GM21367 (cell line): ENCODE measurements around the gene RPS3.
"Not testable (repeated sequence)": the region's sequence is repeated elsewhere in the genome, so short reads cannot be mapped to it uniquely, and the experiment has no call there.

ENCODE experiments used
- ATAC-seq: cut with Tn5 transposase; IDR thresholded peaks from one replicate; pipeline ENCODE4 v1.9.1; 2021; ENCODE audit not compliant: unreplicated experiment

Gene RPS3

GRCh38 chr11:75413146-75413545, 13.8 kb downstream of the RPS3 start:
- ATAC-seq: not testable (repeated sequence)

DNA sequence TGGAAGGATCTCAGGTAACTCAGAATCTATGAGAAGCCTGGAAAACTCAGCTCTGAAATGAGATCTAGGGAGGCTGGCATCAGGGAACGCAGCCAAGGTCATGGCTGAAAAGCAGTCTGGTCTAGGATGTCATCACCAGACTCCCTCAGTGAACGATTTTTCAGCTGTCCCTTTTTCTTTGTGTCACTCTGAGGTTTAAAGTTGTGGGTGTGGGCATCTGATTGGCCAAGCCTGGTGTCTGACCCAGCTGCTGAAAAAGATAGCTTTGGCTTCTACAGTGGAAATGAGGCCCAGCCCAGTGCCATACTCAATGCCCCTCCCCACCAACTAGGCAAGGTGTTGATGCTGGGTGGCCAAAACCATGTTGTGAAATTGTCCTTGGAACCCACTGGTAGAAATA, 14.5 kb downstream of the RPS3 start:
- no peak for ATAC-seq

- ATAC-seq: no peak
Measured at GRCh38 chr11:75420224-75421034, 21.1 kb downstream of the RPS3 start.

DNA sequence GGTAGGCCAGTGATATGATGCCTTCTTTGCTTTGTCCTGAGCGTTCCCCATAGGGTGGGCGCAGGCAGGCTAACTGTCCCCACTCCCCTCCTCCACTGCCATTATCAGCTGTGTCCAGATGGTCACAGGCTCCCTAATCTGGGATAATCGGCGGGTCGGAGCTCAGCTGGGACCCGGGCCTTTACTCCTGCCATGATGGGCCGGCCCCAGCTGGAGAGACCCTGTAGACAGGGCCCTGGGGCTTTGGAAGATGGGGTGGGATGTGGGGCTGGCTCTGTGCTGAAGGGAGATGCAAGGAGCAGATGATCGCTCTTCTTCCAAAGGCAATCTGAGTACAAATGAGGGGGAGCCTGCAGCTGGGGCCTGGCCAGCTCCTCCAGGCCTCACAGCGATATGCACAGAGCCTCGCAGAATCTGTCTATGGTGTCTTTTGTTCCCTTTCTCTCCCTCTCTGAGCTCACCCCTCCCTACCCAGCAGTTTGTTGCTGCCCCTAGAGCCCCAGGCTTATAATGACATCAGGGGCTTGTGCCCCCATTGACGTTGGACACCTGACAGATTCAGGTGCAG, 21.8 kb downstream of the RPS3 start:
- ATAC-seq: no peak

DNA sequence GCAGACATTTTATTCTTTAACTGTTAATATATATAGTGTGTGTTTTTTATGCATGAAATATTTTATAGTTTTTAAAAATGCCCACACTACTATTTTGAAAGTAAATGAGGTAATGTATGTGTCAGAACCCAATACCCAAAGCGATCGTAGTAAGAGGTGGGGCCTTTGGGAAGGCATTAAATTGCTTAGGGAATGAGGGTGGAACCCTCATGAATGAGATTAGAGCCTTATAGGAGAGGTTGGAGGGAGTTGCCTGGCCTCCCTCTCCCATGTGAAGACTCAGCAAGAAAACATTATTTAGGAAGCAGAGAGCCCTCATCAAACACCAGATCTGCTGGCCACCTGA, 22.6 kb downstream of the RPS3 start:
- ATAC-seq: no peak

DNA sequence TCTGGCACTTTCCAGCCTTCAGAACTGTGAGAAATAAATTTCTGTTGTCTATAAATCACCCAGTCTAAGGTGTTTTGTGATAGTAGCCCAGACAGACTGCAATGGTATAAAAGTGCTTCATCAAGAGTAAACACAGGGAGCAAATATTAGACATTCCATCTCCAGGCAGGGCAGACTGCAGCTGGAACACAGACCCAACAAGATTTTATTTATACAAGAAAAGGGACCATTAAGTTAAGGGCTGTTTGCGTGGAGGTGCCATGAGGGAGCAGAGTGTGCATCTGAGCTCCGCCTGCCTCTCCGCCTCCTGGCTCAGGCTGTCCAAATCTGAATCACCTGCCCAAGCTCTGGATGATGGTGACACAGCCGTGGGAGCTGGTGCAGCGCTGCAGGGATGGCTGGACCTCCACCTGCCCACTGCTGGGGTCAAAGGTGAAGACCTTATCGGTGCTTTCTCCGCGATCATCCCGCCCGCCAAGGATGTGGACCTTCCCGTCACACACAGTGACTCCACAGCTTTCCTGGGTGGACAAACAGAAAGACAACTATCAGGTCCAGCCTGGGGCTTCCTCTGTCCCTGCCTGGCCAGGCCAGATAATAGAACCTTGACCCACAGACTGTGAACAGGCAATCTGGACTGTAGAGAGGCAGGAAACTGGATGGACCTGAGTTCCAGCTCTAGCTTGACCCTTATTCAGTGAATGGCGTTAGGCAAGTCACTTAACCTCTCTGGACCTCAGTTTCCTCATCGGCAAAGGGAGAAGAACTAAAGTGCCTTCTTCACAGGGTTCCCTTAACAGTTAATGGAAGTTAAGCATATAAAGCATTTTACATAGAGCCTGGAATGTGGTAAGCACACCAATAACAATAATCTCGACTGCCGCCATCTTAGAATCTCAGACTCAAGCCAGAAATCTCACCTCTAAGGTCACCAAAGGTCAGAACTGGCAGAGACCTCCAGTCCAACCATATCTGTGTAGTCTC, 23.2 kb downstream of the RPS3 start:
- ATAC-seq: no peak

DNA sequence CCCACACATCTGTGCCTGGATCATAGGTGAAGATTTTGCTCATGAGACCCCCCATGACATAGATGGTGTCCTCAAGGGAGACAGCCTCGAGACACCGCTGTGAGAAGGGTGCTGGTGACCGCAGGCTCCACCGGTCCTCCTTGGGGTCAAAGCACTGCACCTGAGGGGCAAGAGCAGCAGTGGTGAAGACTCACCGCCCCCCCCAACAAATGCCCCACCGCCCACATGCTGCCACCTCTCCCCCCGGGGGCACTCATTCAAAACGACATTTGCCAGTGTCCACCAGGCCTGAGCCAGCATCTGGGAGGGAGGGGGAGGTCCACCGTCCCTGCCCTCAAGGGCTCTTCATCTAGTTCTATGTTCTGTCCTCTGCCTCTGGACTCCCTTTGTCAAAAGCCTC, 24.4 kb downstream of the RPS3 start:
- ATAC-seq: no peak

GRCh38 chr11:75424396-75424795, 25.1 kb downstream of the RPS3 start:
- ATAC-seq: no peak

DNA sequence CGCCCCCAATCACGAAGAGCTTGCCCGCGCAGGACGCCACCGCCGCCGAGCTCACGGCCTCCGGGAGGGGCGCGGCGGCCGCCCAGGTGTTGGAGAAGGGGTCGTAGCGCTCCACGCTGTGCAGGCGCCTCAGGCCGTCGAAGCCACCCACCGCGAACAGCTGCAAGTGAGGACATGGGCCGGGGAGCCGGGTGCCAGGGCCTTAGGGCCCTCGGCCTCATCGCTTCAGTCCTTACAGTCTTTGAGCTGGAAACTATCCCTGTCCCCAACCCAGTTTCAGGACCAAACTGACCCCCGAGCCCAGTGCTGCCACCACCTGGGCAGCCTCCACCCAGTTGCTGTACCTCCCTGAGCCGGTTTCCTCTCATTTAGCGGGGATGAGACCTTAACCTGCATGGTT, 26.1 kb downstream of the RPS3 start:
- no peak for ATAC-seq

GRCh38 chr11:75426720-75427086, 27.4 kb downstream of the RPS3 start:
- no peak for ATAC-seq

DNA sequence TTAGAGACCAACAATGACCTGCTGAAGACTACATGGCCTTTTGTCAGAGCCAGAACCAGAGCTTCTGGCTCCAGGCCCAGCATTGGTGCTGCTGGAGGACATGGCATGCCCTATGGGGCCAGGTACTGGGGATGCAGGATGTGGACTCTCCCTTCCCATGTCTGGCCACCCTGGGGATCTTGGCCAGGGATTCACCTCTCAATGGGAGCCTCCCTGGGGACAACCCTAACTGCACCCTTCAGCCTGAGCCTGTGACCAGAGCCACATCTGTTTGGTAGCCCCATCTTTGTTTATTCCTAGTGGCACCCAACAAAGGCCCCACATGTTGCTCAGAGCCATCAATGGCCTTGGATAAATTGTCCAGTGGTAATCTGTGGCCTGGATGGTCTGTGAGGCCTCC, 27.9 kb downstream of the RPS3 start:
- ATAC-seq: no peak

- no peak for ATAC-seq
Measured at GRCh38 chr11:75428281-75428724, 29.0 kb downstream of the RPS3 start.

DNA sequence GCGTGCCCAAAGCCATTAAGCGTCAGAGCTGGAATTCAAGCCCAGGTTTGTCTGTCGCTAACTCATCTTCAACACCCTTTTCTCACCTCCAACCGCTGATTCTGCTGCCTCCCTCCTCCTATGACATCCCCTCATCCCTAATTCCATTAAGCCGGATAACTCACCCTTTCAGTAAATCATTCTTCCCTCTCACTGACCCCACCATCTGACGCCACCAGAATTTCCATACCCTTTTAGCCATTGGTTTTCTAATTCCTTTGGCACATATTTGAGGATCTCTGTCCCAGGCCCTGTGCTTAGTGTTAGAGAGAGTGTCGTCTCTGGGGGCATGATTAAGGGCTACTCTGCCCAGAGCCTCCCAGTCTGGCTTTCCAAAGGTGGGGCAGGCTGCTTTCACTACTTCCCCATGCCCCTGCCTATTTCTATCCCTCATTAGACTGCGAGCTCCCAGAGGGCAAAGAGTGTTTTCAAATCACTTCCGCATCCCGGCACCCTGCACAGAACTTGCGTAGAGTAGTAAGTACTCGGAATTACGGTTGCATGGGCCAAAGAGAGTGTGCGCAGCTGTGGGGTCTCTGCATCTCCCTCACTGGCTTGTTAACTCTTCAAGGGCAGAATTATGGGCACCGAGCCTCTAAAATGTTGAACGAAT, 29.8 kb downstream of the RPS3 start:
- no peak for ATAC-seq

GRCh38 chr11:75429641-75429901, 30.3 kb downstream of the RPS3 start:
- no peak for ATAC-seq

DNA sequence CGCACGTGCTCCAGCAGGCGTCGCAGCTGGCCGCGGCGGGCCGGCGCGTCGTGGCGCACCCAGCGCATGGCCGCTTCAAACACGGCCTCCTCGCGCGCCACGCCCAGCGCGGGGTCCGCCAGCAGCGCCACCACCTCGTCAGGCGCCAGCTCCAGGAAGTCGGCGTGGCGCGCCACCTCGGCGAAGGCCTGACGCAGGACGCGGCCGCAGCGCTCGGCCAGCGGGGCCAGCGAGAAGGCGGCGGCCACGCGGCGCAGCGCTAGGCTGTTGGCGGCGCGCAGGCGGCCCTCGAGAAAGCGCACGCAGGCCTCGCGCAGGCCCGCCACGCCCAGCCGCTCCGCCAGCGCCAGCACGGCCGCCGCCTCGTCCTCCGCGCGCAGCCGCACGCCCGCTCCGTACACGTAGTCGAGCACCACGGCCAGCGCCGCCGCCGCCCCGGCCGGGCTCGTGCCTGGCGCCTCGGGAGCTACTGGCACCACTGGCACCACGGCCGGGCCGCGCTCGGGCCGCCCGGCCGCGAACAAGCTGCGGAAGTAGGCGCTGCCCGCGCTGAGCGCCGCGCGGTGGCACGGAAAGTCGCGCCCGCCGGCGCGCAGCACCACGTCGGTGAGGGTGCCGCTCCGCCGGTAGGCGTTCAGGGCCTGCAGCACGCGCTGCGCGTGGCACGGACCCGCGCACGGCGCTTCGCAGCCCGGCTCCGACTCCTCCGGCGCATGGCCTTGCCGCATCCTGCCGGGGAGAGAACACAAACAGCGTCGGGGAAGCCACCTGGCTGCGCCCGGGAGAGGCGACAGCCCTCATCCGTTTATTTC, 30.8 kb downstream of the RPS3 start:
- ATAC-seq: no peak

DNA sequence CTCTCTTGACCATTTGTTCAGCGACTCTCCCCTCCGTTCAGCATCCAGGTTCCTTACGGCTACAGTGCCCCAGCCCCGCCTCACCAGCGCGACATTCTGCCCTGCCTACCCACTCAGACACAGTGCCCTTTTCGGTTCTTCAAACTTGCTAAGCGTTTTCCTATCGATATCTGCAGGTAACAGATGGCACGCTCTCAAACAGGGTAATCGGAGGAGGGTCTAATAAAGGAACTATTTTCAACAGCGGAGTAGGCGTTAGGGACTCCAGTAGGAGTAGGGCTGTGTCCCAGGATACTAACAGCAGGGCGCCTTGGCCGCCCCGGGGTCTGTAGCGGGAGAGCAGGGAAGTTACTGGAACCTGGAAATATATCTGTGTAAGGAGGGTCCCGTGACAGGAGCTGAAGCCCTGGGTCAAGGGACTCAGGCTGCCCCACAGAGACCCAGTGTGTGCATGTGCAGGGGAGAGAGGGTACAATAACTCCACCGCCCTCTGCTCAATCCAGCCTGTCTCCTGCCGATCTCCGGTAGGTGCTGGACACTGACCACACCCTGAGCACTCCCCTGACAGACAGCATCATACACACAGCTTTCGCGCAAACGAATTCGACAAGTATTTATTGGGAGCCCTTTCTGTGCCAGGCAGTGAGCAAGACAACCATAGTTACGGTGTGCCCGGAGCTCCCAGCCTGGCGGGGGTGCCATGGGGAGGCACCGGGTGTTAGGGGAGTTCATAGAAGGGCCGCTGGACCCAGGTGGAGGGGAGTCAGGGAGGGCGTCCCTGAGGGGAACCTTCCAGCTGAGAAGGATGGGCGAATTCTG, 31.6 kb downstream of the RPS3 start:
- ATAC-seq: no peak

DNA sequence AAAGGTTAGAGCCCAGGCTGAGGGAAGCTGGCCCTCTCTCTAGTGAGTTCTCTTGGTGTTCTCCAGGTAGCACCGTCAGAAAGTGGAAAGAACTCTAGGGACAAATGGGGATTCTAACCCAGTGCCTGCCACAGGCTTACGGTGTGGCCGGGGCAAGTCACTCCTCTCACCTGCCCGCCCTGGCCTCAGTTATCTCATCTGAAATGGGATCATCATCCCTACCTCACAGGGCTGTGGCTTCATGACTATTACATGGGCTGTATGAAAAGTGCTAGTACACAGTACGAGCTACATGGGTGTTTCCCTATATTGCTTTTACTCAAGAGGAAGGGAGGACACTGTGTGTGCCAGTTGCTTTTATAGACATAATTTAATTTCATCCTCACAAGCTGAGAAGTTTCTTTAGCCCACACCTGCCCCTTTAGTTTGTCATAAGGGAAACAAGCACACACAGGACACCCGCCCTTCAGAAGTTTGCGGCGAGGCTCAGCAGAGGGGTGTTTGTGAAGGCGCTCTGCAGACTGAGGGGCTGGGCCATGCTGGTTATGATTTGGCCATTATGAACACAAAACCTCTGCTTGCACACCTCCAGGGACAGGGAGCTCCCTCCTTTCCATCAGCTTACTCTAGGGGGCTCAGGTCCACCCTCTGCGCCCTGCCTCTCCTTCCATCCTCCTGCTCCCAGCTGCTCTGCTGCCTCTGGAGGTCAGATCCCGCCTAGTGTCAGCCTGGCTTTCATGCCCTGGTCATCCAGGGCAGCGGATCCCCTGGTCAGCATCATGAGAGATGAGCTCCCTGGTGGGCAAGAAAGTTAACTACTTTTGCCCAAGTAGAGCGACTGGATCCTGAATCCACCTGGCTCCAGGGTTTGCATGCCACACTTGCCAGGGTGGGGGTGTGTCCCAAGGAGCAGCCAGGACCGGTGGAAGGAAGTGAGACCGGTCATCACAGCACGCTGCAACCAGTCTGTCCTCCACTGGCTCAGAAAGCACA, 32.5 kb downstream of the RPS3 start:
- ATAC-seq: no peak

- ATAC-seq: no peak
Measured at GRCh38 chr11:75432911-75433321, 33.6 kb downstream of the RPS3 start, which contains the start of gene KLHL35. Gene KLHL35, minus strand, starts transcription at chr11:75433203. Its CDS starts 2,574 bp downstream, at chr11:75430629.
